ENCODE data around the gene NOC3L. TPM values are rescaled to one million over a fixed set of nuclear protein-coding genes. Genes with fewer than 3 reads are reported as not detected.
"Not testable (repeated sequence)": the region's sequence is repeated elsewhere in the genome, so short reads cannot be mapped to it uniquely, and the experiment has no call there.

Gene NOC3L
- total RNA-seq, 4 donors from 2014 or later = 0.20 to 11.7 (median 3.4) TPM

DNA sequence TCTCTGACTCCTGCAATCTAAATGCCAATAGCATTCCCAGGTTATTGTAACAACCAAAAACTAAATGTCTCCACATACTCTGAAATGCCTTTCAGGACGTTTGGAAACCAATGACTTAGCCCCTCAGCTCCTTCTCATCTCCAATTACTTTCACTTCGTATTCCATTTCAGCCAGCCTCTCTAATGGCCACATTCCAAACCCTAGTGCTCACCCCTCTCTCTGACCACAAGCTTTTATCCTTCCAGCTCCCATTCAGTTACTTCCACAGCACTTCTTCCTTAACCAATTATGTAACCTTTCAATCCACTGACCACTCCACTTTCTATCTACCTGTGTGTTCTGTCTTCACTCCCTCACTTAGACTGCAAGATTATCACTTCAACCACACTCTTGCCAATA is 4.3 kb downstream of the NOC3L start:
- in situ Hi-C loops (cut with MboI; ENCODE audit: low pct_ligation_motif_present in 1 of 4, low pct_unique_long_range_greater_than_20kb in 1 of 4, low sequenced_read_pairs in 3 of 4) = no loop called here
- H3K27me3 ChIP-seq = no peaks in the 10 kb centered on the region
- intact Hi-C loops (cut with DNase I; ENCODE audit: low total_unique reads) = no loop called here
- TF ChIP-seq POLR2A (IDR thresholded peaks at IDR 0.05) (no peak), POLR2AphosphoS5 (IDR thresholded peaks at IDR 0.05) (no peak), EP300 (IDR thresholded peaks at IDR 0.05; ENCODE audit: low read depth) (no peak)
- TF ChIP-seq, protein P1, sequence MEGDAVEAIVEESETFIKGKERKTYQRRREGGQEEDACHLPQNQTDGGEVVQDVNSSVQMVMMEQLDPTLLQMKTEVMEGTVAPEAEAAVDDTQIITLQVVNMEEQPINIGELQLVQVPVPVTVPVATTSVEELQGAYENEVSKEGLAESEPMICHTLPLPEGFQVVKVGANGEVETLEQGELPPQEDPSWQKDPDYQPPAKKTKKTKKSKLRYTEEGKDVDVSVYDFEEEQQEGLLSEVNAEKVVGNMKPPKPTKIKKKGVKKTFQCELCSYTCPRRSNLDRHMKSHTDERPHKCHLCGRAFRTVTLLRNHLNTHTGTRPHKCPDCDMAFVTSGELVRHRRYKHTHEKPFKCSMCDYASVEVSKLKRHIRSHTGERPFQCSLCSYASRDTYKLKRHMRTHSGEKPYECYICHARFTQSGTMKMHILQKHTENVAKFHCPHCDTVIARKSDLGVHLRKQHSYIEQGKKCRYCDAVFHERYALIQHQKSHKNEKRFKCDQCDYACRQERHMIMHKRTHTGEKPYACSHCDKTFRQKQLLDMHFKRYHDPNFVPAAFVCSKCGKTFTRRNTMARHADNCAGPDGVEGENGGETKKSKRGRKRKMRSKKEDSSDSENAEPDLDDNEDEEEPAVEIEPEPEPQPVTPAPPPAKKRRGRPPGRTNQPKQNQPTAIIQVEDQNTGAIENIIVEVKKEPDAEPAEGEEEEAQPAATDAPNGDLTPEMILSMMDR (IDR thresholded peaks at IDR 0.05) = no peak
- peaks cover 0 to 25% (median 3%) of the 10 kb centered on the region in 4 donors for H3K36me3 ChIP-seq
- H3K27ac ChIP-seq = no peak overlapping the region
- 63 to 67% methylated on average over 2 of the region's 2 CpGs for WGBS, 2 donors (ENCODE audit: low coverage in 1 of 2)
- no peak for DNase-seq
- H3K9me3 ChIP-seq = no peaks in the 10 kb centered on the region
- peaks cover 9 to 22% (median 15%) of the 10 kb centered on the region in 4 donors for H3K4me1 ChIP-seq
- H3K4me3 ChIP-seq = no peak overlapping the region

DNA sequence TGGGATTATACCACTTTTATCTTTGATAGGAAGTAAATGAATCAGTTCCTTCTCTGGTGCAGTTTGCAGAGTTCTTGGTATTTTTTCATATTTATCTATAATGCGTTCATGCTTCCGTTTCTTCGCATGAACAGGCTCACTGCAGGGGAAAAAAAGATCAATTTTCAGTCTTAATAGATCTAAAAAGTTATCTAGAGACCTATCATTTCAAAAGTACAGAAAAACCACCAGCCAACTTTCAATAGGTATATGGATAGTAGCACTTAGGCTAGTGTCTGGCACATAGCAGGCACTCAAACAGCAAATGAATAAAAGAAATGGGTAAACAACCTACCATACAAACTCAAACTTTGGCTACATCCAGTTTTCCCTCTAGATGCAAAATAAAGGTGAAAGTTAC is 5.5 kb downstream of the NOC3L start:
- Histone ChIP-seq H3K27ac (no peak overlapping the region), H3K36me3 (peaks cover 0 to 25% (median 7%) of the 10 kb centered on the region in 4 donors)

DNA sequence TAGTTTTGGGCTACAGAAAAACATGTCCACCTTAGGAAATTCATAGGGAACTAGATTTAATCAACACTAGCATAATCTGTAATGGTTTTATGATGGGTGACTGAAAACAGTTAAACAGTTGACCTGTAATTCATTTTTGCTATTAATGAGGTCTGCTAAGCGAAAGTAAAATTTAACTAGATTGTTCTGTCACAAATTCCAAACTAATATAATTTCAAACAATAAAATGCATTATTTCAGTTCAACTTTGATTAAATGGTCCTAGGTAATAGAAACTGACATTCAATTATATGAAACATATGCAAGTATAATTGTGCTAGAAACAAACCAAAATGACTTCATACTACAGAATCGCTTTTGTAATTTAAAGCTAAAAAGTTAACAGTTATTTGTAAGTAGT is 6.9 kb downstream of the NOC3L start:
- DNase-seq = no peak
- Histone ChIP-seq H3K4me1 (peaks cover 0 to 2% (median under 1%) of the 10 kb centered on the region in 4 donors), H3K36me3 (peaks cover 0 to 25% (median 8%) of the 10 kb centered on the region in 4 donors), H3K27ac (no peak overlapping the region), H3K27me3 (no peaks in the 10 kb centered on the region), H3K9me3 (no peaks in the 10 kb centered on the region), H3K4me3 (no peak overlapping the region)
- TF ChIP-seq POLR2A (IDR thresholded peaks at IDR 0.05) (no peak), EP300 (IDR thresholded peaks at IDR 0.05; ENCODE audit: low read depth) (no peak), POLR2AphosphoS5 (IDR thresholded peaks at IDR 0.05) (no peak)
- TF ChIP-seq, protein P1 (IDR thresholded peaks at IDR 0.05) = no peak
- intact Hi-C loops (cut with DNase I; ENCODE audit: low total_unique reads) (no loop called here), in situ Hi-C loops (cut with MboI; ENCODE audit: low pct_ligation_motif_present in 1 of 4, low pct_unique_long_range_greater_than_20kb in 1 of 4, low sequenced_read_pairs in 3 of 4) (no loop called here)
- 95 to 100% methylated on average over 2 of the region's 2 CpGs for WGBS, 2 donors (ENCODE audit: low coverage in 1 of 2)

More for the DNA sequence above, 5.5 kb downstream of the NOC3L start:
- 74 to 87% methylated on average over 3 of the region's 3 CpGs for WGBS, 2 donors (ENCODE audit: low coverage in 1 of 2)
- intact Hi-C loops (cut with DNase I; ENCODE audit: low total_unique reads) (no loop called here), in situ Hi-C loops (cut with MboI; ENCODE audit: low pct_ligation_motif_present in 1 of 4, low pct_unique_long_range_greater_than_20kb in 1 of 4, low sequenced_read_pairs in 3 of 4) (no loop called here)
- no peaks in the 10 kb centered on the region for H3K27me3 ChIP-seq
- no peak overlapping the region for H3K4me3 ChIP-seq
- no peaks in the 10 kb centered on the region for H3K9me3 ChIP-seq
- TF ChIP-seq POLR2A (IDR thresholded peaks at IDR 0.05) = no peak
- peaks cover 8 to 16% (median 14%) of the 10 kb centered on the region in 4 donors for H3K4me1 ChIP-seq
- no peak for DNase-seq

DNA sequence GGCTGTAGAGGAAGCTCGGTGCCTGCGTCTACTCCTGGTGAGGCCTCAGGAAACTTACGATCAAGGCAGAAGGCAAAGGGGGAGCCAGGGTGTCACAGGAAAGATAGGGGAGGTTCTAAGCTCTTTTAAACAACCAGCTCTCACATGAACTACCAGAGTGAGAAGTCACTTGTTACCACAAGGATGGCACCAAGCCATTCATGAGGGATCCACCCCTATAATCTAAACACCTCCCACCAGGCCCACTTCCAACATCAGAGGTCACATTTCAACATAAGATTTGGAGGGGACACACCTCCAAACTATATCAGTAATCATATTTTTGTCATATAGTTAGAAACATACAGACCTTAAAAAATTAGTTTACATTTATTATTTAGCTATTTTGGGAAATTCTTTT is 9.4 kb downstream of the NOC3L start:
- in situ Hi-C loops (cut with MboI; ENCODE audit: low pct_ligation_motif_present in 1 of 4, low pct_unique_long_range_greater_than_20kb in 1 of 4, low sequenced_read_pairs in 3 of 4) (no loop called here), intact Hi-C loops (cut with DNase I; ENCODE audit: low total_unique reads) (no loop called here)
- no peaks in the 10 kb centered on the region for H3K4me1 ChIP-seq
- DNase-seq = no peak
- TF ChIP-seq, protein P1 (IDR thresholded peaks at IDR 0.05) = no peak
- no peak for TF ChIP-seq EP300 (IDR thresholded peaks at IDR 0.05; ENCODE audit: low read depth)
- no peak for TF ChIP-seq POLR2A (IDR thresholded peaks at IDR 0.05)
- no peak for TF ChIP-seq POLR2AphosphoS5 (IDR thresholded peaks at IDR 0.05)
- H3K27ac ChIP-seq = no peak overlapping the region
- WGBS, 2 donors (ENCODE audit: low coverage in 1 of 2) = 94% methylated on average over 3 of the region's 3 CpGs; no CpG with 5 or more reads in 1 of the 2 donors
- peaks cover 0 to 38% (median 11%) of the 10 kb centered on the region in 4 donors for H3K36me3 ChIP-seq
- no peak overlapping the region for H3K4me3 ChIP-seq
- no peaks in the 10 kb centered on the region for H3K9me3 ChIP-seq
- no peaks in the 10 kb centered on the region for H3K27me3 ChIP-seq

DNA sequence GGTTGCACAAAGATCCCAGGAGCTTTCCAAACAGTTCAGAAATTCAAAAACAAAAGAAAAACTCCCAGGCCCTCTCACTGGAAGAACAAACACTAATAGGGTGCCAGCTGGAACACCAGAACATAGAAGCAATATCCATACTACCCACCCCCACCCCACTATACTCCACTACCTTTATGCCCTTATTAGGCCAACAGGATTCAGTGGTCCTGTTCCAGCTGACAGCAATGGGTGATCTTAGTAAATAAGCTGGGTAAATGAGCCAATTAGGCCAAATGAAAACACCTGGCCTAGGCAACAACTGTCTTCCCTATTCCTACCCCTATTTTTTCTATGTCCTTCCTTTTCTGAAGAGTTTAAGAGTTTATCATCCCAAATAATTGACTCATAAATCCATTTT is 11.7 kb downstream of the NOC3L start:
- intact Hi-C loops (cut with DNase I; ENCODE audit: low total_unique reads) = no loop called here
- H3K27ac ChIP-seq = no peak overlapping the region
- peaks cover 0 to 29% (median 12%) of the 10 kb centered on the region in 4 donors for H3K36me3 ChIP-seq
- no peaks in the 10 kb centered on the region for H3K27me3 ChIP-seq
- no peak overlapping the region for H3K4me3 ChIP-seq
- H3K4me1 ChIP-seq = no peaks in the 10 kb centered on the region
- DNase-seq = no peak
- in situ Hi-C loops (cut with MboI; ENCODE audit: low pct_ligation_motif_present in 1 of 4, low pct_unique_long_range_greater_than_20kb in 1 of 4, low sequenced_read_pairs in 3 of 4) = no loop called here
- no peaks in the 10 kb centered on the region for H3K9me3 ChIP-seq
- TF ChIP-seq EP300 (IDR thresholded peaks at IDR 0.05; ENCODE audit: low read depth) (no peak), POLR2A (IDR thresholded peaks at IDR 0.05) (no peak), POLR2AphosphoS5 (IDR thresholded peaks at IDR 0.05) (no peak)
- TF ChIP-seq, protein P1 (IDR thresholded peaks at IDR 0.05) = no peak

DNA sequence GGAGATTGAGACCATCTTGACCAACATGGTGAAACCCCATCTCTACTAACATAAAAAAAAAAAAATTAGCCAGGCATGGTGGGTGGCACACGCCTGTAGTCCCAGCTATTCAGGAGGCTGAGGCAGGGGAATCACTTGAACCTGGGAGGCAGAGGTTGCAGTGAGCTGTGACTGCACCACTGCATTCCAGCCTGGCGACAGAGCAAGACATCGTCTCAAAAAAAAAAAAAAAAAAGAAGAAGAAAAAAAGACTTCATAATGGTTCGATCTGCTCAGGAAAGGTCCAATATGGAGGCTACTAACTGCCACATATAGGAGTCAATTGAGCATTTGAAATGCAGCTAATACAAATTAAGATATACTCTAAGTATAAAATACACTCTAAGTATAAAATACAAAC is 12.2 kb downstream of the NOC3L start:
- H3K27me3 ChIP-seq; H3K4me1 ChIP-seq; H3K27ac ChIP-seq; intact Hi-C loops (cut with DNase I; ENCODE audit: low total_unique reads); DNase-seq; H3K4me3 ChIP-seq; in situ Hi-C loops (cut with MboI; ENCODE audit: low pct_ligation_motif_present in 1 of 4, low pct_unique_long_range_greater_than_20kb in 1 of 4, low sequenced_read_pairs in 3 of 4); H3K9me3 ChIP-seq: not testable (repeated sequence)
- H3K36me3 ChIP-seq = peaks cover 0 to 35% (median 12%) of the 10 kb centered on the region in 4 donors
- WGBS, 2 donors (ENCODE audit: low coverage in 1 of 2) = 91 to 100% methylated on average over 1 to 4 of the region's 4 CpGs

Data from transverse colon (tissue), 4 donors.